WERI-Rb-1 (cell line): ENCODE results near the gene PHLPP1.

Source experiments
- DNase-seq: peaks from one replicate; pipeline ENCODE4 v3.0.0-alpha.2; 2020
- H3K27ac ChIP-seq: fragments of 250-450 bp; sonication (Bioruptor Pico); 2 replicates; pipeline ENCODE4 v1.5.1; 2020; ENCODE audit warnings: mild to moderate bottlenecking, moderate library complexity
- H3K27me3 ChIP-seq: fragments of 250-450 bp; sonication (Bioruptor Pico); 2 replicates; pipeline ENCODE4 v1.5.1; 2021; ENCODE audit warnings: mild to moderate bottlenecking, low read depth, moderate library complexity; ENCODE audit not compliant: insufficient read depth, severe bottlenecking
- H3K36me3 ChIP-seq: fragments of 250-450 bp; sonication (Bioruptor Pico); 2 replicates; pipeline ENCODE4 v1.5.1; 2020; ENCODE audit warnings: mild to moderate bottlenecking, moderate library complexity
- H3K4me3 ChIP-seq: 2 replicates; pipeline ENCODE4 v1.5.1; 2011; ENCODE audit warnings: low read depth, mild to moderate bottlenecking, control low read depth, low read length
- H3K9me3 ChIP-seq: fragments of 250-450 bp; sonication (Bioruptor Pico); 2 replicates; pipeline ENCODE4 v1.5.1; 2021; ENCODE audit warnings: mild to moderate bottlenecking, moderate library complexity; ENCODE audit not compliant: severe bottlenecking
- CTCF ChIP-seq: IDR thresholded peaks from 2 replicates; pipeline ENCODE4 v1.5.1; 2011; ENCODE audit warnings: low read depth, mild to moderate bottlenecking, control low read depth, inconsistent platforms, low read length

Gene PHLPP1

GRCh38 chr18:62957885-62958472, 242.6 kb downstream of the PHLPP1 start:
- no peaks in the 10 kb centered on the region for H3K9me3 ChIP-seq
- H3K27me3 ChIP-seq: no peaks in the 10 kb centered on the region
- peak; percentile 49; the same call in 1 of the 2 replicates for TF ChIP-seq CTCF
- peak; percentile 70 for DNase-seq
- H3K4me3 ChIP-seq: no peak overlapping the region
- peaks cover 4% of the 10 kb centered on the region; the same call in 1 of the 2 replicates for H3K36me3 ChIP-seq
- H3K27ac ChIP-seq: no peak overlapping the region

DNA sequence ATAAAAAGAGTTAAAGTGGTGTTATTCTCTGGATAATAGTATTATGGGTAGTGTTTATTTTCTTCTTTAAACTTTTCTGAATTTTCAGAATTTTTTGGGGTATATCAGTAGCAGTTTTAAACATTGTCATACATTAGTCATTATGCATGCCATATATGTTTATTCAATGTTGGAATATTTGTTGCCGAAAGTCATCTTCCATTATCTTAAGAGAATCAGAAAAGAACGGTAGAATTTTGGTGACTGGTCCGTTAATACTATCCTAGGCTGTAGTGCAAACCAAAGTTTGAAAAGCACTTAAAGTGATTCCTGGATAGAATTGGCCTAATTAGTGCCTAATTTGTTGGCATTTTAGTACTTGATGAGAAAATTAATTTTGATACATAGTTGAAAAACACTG, 244.1 kb downstream of the PHLPP1 start:
- Histone ChIP-seq H3K27ac (no peak overlapping the region), H3K4me3 (no peak overlapping the region), H3K36me3 (peaks cover 11% of the 10 kb centered on the region), H3K9me3 (no peaks in the 10 kb centered on the region), H3K27me3 (no peaks in the 10 kb centered on the region)
- TF ChIP-seq CTCF: no peak
- DNase-seq: no peak

DNA sequence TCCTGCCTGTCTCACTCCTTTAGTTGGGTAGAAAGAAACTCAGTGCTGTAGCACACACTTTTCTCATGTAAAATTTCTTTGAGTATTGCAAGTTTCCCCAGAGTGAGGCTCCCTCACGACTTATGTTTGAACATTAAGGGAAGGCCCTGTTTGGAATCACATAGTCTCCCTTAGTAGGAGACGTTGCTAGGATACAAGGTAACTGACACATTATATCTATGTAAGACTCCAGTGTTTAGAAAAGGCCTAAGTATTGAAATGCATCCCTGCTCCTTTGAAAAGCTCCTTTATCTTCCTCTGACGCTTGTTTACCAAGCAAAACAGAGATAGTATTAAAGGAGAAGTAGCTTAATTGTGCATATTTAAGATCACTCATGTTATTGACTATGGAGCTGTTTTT, 248.2 kb downstream of the PHLPP1 start:
- H3K9me3 ChIP-seq: no peaks in the 10 kb centered on the region
- no peak for DNase-seq
- H3K4me3 ChIP-seq: no peak overlapping the region
- no peak for TF ChIP-seq CTCF
- H3K27ac ChIP-seq: no peak overlapping the region
- H3K36me3 ChIP-seq: peaks cover 13% of the 10 kb centered on the region
- no peaks in the 10 kb centered on the region for H3K27me3 ChIP-seq

DNA sequence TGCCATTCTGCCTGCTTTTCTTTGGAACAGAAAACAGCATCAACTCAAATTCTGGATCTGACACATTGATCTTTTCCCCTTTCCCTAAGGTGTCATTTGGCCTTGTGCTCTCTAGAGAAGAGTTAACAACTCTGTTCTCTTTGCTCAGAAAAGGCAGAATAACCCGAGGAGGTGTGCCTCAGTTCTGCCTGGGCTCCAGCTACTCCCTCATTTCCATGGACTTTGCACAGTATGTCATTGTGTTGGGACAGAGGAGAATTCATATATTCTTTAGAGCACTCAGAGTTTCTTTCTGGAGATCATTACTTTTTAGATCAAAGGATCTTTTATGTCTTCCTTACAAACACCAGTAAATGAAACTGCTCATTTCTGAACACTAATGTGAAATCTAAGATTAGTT, 249.1 kb downstream of the PHLPP1 start:
- Histone ChIP-seq H3K4me3 (no peak overlapping the region), H3K36me3 (peaks cover 10% of the 10 kb centered on the region), H3K27ac (no peak overlapping the region), H3K9me3 (no peaks in the 10 kb centered on the region), H3K27me3 (no peaks in the 10 kb centered on the region)
- TF ChIP-seq CTCF: no peak
- no peak for DNase-seq

- TF ChIP-seq CTCF: no peak
- H3K4me3 ChIP-seq: no peak overlapping the region
- no peaks in the 10 kb centered on the region for H3K27me3 ChIP-seq
These were observed 251.7 kb downstream of the PHLPP1 start for GRCh38 chr18:62967089-62967488.

DNA sequence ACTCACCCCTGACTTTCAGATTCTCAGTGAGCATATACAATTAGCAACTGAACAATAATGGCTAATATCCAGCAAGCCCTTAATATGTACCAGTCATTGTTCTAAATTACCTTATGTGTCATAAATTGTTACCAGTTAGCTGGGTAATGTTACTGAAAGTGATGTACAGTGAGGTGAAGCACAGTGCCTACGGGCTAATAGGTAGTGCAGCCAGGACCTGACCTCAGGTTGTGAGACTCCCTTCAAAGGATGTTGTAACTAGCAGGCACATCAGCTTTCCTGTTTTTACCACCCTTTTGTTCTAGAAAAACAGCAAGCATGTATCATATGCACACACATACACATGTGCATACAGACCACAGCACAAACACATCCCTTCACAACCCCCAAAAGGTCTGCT, 258.3 kb downstream of the PHLPP1 start:
- H3K27me3 ChIP-seq: no peaks in the 10 kb centered on the region
- no peak for DNase-seq
- H3K4me3 ChIP-seq: no peak overlapping the region
- peaks cover 38% of the 10 kb centered on the region for H3K36me3 ChIP-seq
- TF ChIP-seq CTCF: no peak
- H3K27ac ChIP-seq: no peak overlapping the region
- no peaks in the 10 kb centered on the region for H3K9me3 ChIP-seq

More at GRCh38 chr18:62967089-62967488, 251.7 kb downstream of the PHLPP1 start:
- no peak for DNase-seq
- Histone ChIP-seq H3K36me3 (peaks cover 10% of the 10 kb centered on the region), H3K27ac (no peak overlapping the region), H3K9me3 (no peaks in the 10 kb centered on the region)
